ENCODE measurements around the gene PTPRCAP.

The PTPRCAP gene

DNA sequence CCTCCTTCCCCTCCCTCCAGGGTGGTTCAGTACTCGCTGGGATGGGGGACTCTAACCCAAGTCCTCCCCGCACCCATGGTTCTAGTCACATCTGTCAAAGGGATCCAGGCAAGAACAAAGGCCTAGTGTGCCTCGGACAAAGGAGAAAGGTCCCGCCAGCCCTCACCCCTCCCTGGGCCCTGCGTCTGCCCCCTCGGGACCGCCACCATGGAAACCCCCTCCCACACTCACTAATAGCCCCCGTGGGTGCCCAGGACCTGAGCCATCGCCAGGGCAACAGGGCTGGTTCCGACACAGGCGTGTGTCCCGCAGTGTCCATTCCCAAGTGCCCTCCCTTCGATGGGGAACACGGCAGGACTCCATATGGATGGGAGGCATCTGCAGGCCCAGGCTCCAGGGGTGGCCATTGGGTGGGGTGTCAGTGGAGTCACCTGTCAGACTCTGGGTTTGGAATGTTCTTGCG lies 27.1 kb downstream of the PTPRCAP start:
- Histone ChIP-seq H3K4me1 (ENCODE audit: insufficient read depth, low read length, poor library complexity, severe bottlenecking) (peaks cover 67% of the 10 kb centered on the region), H3K4me2 (ENCODE audit: low read depth, low read length, poor library complexity, severe bottlenecking) (peak overlapping the region; percentile 98), H2AFZ (ENCODE audit: low read length) (no peak overlapping the region), H3K9me3 (ENCODE audit: insufficient read depth, low read depth, low read length) (no peaks in the 10 kb centered on the region), H3K9me2 (replicated peaks; ENCODE audit: low read depth, low read length) (no peaks in the 10 kb centered on the region), H3K79me2 (ENCODE audit: insufficient read depth, low read length) (peaks cover 41% of the 10 kb centered on the region), H3K9ac (ENCODE audit: low read depth, low read length, poor library complexity, severe bottlenecking) (peak overlapping the region; percentile 99), H3K36me3 (ENCODE audit: insufficient read depth, low read length) (no peaks in the 10 kb centered on the region), H4K20me1 (ENCODE audit: insufficient read depth, low read length, poor library complexity, severe bottlenecking) (no peaks in the 10 kb centered on the region), H3K4me3 (ENCODE audit: low read length, poor library complexity, severe bottlenecking) (peak overlapping the region; percentile 89), H3F3A (ENCODE audit: low read depth) (peaks cover 26% of the 10 kb centered on the region), H3K27me3 (ENCODE audit: insufficient read depth, low read length, poor library complexity, severe bottlenecking) (no peaks in the 10 kb centered on the region)
- TF ChIP-seq, protein P1, sequence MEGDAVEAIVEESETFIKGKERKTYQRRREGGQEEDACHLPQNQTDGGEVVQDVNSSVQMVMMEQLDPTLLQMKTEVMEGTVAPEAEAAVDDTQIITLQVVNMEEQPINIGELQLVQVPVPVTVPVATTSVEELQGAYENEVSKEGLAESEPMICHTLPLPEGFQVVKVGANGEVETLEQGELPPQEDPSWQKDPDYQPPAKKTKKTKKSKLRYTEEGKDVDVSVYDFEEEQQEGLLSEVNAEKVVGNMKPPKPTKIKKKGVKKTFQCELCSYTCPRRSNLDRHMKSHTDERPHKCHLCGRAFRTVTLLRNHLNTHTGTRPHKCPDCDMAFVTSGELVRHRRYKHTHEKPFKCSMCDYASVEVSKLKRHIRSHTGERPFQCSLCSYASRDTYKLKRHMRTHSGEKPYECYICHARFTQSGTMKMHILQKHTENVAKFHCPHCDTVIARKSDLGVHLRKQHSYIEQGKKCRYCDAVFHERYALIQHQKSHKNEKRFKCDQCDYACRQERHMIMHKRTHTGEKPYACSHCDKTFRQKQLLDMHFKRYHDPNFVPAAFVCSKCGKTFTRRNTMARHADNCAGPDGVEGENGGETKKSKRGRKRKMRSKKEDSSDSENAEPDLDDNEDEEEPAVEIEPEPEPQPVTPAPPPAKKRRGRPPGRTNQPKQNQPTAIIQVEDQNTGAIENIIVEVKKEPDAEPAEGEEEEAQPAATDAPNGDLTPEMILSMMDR (conservative IDR thresholded peaks at IDR 0.05; ENCODE audit: low read length) = peak; percentile 2; the same call in 1 of the 2 replicates
- no peak for TF ChIP-seq EZH2phosphoT487 (IDR thresholded peaks at IDR 0.05; ENCODE audit: borderline replicate concordance)

DNA sequence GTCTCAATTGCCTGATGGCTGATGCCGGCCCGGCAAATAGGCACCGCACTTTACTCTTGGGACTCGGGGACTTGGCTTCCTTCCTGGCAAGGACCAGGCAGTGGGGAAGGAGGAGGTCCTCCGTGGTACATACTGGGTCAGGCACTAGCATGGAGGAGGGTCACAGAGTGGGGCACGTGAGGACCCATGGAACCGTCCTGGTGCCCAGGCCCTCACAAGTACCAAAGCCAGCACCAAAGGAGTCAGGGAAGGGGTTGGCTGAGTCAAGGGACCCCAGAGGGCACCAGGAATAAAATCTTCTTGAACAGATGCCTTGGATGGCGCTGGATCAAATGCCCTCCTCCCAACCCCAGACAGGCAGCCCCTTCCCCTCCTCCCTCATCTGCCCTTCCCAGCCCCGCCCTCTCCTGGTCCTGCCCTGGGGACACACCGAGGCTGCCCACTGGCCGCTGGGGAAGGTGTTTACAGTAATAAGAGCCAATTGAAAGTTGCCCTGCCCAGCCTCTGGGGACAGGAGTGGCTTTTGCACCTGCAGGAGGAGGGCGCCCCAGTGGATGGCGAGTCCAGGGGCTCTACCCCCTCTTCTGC lies 27.6 kb downstream of the PTPRCAP start:
- H3K79me2 ChIP-seq (ENCODE audit: insufficient read depth, low read length) = peaks cover 46% of the 10 kb centered on the region
- peak overlapping the region; percentile 89 for H3K4me3 ChIP-seq (ENCODE audit: low read length, poor library complexity, severe bottlenecking)
- H3K9ac ChIP-seq (ENCODE audit: low read depth, low read length, poor library complexity, severe bottlenecking) = peak overlapping the region; percentile 99

DNA sequence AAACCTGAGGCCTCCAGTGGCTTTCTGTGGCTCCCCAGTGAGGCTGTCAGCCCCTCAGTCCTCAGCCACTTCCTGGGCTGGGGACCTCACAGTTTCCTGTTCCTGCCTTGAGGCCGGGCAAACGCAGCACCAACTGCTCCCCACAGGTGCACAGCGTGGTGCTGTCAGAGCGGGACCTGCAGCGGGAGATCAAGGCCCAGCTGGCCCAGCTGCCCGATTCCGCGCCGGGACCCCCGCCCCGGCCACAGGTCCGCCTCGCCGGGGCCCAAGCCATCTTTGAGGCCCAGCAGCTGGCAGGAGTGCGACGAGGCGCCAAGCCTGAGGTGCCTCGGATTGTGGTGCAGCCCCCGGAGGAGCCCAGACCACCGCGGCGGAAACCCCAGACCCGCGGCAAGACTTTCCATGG lies 28.2 kb downstream of the PTPRCAP start:
- Histone ChIP-seq H3K4me2 (ENCODE audit: low read depth, low read length, poor library complexity, severe bottlenecking) (peak overlapping the region; percentile 98), H3K4me1 (ENCODE audit: insufficient read depth, low read length, poor library complexity, severe bottlenecking) (peaks cover 77% of the 10 kb centered on the region), H3K9me2 (replicated peaks; ENCODE audit: low read depth, low read length) (no peaks in the 10 kb centered on the region), H3K4me3 (ENCODE audit: low read length, poor library complexity, severe bottlenecking) (peak overlapping the region; percentile 89), H3K79me2 (ENCODE audit: insufficient read depth, low read length) (peaks cover 52% of the 10 kb centered on the region), H3K9me3 (ENCODE audit: insufficient read depth, low read depth, low read length) (no peaks in the 10 kb centered on the region), H3K9ac (ENCODE audit: low read depth, low read length, poor library complexity, severe bottlenecking) (peak overlapping the region; percentile 99), H4K20me1 (ENCODE audit: insufficient read depth, low read length, poor library complexity, severe bottlenecking) (peaks cover 7% of the 10 kb centered on the region), H3F3A (ENCODE audit: low read depth) (peaks cover 26% of the 10 kb centered on the region), H3K36me3 (ENCODE audit: insufficient read depth, low read length) (no peaks in the 10 kb centered on the region), H2AFZ (ENCODE audit: low read length) (no peak overlapping the region), H3K27me3 (ENCODE audit: insufficient read depth, low read length, poor library complexity, severe bottlenecking) (no peaks in the 10 kb centered on the region)
- TF ChIP-seq, protein P1 (conservative IDR thresholded peaks at IDR 0.05; ENCODE audit: low read length) = no peak
- TF ChIP-seq EZH2phosphoT487 (IDR thresholded peaks at IDR 0.05; ENCODE audit: borderline replicate concordance) = no peak

More for the DNA sequence above, 27.6 kb downstream of the PTPRCAP start:
- Histone ChIP-seq H2AFZ (ENCODE audit: low read length) (no peak overlapping the region), H3K4me2 (ENCODE audit: low read depth, low read length, poor library complexity, severe bottlenecking) (peak overlapping the region; percentile 98), H3F3A (ENCODE audit: low read depth) (peaks cover 26% of the 10 kb centered on the region), H3K27me3 (ENCODE audit: insufficient read depth, low read length, poor library complexity, severe bottlenecking) (no peaks in the 10 kb centered on the region), H3K36me3 (ENCODE audit: insufficient read depth, low read length) (no peaks in the 10 kb centered on the region), H3K9me2 (replicated peaks; ENCODE audit: low read depth, low read length) (no peaks in the 10 kb centered on the region), H4K20me1 (ENCODE audit: insufficient read depth, low read length, poor library complexity, severe bottlenecking) (peaks cover 3% of the 10 kb centered on the region), H3K4me1 (ENCODE audit: insufficient read depth, low read length, poor library complexity, severe bottlenecking) (peaks cover 72% of the 10 kb centered on the region), H3K9me3 (ENCODE audit: insufficient read depth, low read depth, low read length) (no peaks in the 10 kb centered on the region)
- TF ChIP-seq EZH2phosphoT487 (IDR thresholded peaks at IDR 0.05; ENCODE audit: borderline replicate concordance) = no peak
- TF ChIP-seq, protein P1 (conservative IDR thresholded peaks at IDR 0.05; ENCODE audit: low read length) = 0 out of 2 replicates have a peak, but pooled peaks have one; percentile 22

Measured in Loucy (cell line).